ENCODE data around the gene C1orf216. TPM values are rescaled to one million over a fixed set of nuclear protein-coding genes. Genes with fewer than 3 reads are reported as not detected.

C1orf216 gene
- total and polyA plus RNA-seq, 10 of the 15 experiments (the other 5 are each of a cell fraction or from before 2014, with no cell fraction given), result 2.9 to 17.2 (median 11.3) TPM

DNA sequence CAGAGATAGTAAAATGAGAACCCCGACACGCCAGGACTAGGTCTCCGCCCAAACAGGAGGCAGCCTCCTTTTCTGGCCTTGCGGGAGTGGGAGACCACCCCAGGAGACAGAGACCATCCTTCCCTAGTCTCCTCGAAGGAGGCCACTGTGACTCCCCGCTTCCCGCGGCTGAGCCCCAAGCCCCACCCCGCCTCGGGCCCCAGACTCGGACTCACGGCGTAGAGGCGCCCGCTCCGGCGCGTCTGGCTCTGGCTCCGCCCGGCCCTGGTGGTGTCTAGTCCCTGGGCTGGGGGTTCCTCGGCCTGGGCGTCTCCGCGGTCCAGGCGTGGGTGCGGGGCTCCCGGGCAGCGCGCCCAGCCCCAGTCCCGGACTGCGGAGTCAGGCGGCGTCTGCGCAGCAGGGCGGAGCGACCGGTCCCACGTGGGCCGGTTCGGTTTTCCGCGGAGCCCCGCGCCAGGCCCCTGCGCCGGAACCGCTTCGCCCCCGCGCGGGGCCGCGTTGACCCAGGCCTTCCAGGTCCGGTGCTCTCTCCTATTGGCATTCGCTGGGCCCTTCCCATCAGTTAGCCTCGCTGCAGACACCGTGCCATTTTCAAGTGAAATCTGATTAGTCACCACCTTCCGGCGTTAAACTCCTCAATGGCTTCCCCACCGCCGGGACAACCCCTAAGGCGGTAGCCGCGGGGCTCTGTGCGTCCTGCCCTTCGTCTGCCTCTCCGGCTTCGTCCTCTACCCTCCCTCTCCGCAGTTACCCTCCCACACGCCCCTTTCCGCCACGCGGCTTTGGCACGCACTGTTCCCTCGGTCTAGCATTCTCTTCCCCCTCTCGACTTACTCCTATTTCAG lies at the start of gene C1orf216 (continued):
- TF ChIP-seq STAT3 (IDR thresholded peaks at IDR 0.05; ENCODE audit: low read depth, low read length), result no peak
- TF ChIP-seq LARP7 (IDR thresholded peaks at IDR 0.05), result peak; percentile 83; the same call in 1 of the 2 replicates
- TF ChIP-seq KDM1A (IDR thresholded peaks at IDR 0.05; ENCODE audit: borderline replicate concordance), result no peak
- TF ChIP-seq SMAD5 (IDR thresholded peaks at IDR 0.05; ENCODE audit: low read depth), result no peak
- TF ChIP-seq, protein P1, sequence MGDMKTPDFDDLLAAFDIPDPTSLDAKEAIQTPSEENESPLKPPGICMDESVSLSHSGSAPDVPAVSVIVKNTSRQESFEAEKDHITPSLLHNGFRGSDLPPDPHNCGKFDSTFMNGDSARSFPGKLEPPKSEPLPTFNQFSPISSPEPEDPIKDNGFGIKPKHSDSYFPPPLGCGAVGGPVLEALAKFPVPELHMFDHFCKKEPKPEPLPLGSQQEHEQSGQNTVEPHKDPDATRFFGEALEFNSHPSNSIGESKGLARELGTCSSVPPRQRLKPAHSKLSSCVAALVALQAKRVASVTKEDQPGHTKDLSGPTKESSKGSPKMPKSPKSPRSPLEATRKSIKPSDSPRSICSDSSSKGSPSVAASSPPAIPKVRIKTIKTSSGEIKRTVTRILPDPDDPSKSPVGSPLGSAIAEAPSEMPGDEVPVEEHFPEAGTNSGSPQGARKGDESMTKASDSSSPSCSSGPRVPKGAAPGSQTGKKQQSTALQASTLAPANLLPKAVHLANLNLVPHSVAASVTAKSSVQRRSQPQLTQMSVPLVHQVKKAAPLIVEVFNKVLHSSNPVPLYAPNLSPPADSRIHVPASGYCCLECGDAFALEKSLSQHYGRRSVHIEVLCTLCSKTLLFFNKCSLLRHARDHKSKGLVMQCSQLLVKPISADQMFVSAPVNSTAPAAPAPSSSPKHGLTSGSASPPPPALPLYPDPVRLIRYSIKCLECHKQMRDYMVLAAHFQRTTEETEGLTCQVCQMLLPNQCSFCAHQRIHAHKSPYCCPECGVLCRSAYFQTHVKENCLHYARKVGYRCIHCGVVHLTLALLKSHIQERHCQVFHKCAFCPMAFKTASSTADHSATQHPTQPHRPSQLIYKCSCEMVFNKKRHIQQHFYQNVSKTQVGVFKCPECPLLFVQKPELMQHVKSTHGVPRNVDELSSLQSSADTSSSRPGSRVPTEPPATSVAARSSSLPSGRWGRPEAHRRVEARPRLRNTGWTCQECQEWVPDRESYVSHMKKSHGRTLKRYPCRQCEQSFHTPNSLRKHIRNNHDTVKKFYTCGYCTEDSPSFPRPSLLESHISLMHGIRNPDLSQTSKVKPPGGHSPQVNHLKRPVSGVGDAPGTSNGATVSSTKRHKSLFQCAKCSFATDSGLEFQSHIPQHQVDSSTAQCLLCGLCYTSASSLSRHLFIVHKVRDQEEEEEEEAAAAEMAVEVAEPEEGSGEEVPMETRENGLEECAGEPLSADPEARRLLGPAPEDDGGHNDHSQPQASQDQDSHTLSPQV (IDR thresholded peaks at IDR 0.05), result no peak
- TF ChIP-seq EED (IDR thresholded peaks at IDR 0.05; ENCODE audit: low read depth), result no peak
- TF ChIP-seq, protein P2, sequence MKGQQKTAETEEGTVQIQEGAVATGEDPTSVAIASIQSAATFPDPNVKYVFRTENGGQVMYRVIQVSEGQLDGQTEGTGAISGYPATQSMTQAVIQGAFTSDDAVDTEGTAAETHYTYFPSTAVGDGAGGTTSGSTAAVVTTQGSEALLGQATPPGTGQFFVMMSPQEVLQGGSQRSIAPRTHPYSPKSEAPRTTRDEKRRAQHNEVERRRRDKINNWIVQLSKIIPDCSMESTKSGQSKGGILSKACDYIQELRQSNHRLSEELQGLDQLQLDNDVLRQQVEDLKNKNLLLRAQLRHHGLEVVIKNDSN (IDR thresholded peaks at IDR 0.05; ENCODE audit: borderline replicate concordance, extremely low read length, insufficient read depth, low read depth, low read length), result peak; percentile 77
- TF ChIP-seq, protein P3, sequence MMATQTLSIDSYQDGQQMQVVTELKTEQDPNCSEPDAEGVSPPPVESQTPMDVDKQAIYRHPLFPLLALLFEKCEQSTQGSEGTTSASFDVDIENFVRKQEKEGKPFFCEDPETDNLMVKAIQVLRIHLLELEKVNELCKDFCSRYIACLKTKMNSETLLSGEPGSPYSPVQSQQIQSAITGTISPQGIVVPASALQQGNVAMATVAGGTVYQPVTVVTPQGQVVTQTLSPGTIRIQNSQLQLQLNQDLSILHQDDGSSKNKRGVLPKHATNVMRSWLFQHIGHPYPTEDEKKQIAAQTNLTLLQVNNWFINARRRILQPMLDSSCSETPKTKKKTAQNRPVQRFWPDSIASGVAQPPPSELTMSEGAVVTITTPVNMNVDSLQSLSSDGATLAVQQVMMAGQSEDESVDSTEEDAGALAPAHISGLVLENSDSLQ (IDR thresholded peaks at IDR 0.05), result no peak
- no peak for TF ChIP-seq MTA3 (IDR thresholded peaks at IDR 0.05; ENCODE audit: borderline replicate concordance, low read length)
- TF ChIP-seq, protein P4, sequence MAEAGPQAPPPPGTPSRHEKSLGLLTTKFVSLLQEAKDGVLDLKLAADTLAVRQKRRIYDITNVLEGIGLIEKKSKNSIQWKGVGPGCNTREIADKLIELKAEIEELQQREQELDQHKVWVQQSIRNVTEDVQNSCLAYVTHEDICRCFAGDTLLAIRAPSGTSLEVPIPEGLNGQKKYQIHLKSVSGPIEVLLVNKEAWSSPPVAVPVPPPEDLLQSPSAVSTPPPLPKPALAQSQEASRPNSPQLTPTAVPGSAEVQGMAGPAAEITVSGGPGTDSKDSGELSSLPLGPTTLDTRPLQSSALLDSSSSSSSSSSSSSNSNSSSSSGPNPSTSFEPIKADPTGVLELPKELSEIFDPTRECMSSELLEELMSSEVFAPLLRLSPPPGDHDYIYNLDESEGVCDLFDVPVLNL (IDR thresholded peaks at IDR 0.05; ENCODE audit: low read depth, low read length), result no peak
- TF ChIP-seq, protein P5, sequence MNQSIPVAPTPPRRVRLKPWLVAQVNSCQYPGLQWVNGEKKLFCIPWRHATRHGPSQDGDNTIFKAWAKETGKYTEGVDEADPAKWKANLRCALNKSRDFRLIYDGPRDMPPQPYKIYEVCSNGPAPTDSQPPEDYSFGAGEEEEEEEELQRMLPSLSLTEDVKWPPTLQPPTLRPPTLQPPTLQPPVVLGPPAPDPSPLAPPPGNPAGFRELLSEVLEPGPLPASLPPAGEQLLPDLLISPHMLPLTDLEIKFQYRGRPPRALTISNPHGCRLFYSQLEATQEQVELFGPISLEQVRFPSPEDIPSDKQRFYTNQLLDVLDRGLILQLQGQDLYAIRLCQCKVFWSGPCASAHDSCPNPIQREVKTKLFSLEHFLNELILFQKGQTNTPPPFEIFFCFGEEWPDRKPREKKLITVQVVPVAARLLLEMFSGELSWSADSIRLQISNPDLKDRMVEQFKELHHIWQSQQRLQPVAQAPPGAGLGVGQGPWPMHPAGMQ (IDR thresholded peaks at IDR 0.05; ENCODE audit: borderline replicate concordance), result no peak
- TF ChIP-seq ZSCAN29 (IDR thresholded peaks at IDR 0.05), result no peak
- no peak for TF ChIP-seq PAX5 (IDR thresholded peaks at IDR 0.05; ENCODE audit: borderline replicate concordance, low read depth, low read length)
- TF ChIP-seq BACH1 (IDR thresholded peaks at IDR 0.05; ENCODE audit: borderline replicate concordance), result no peak; the same call in none of the 2 replicates
- no peak for TF ChIP-seq MEF2B (IDR thresholded peaks at IDR 0.05; ENCODE audit: partially characterized antibody, poor library complexity, severe bottlenecking)
- peak in 1 of 2 experiments; percentile 59; a peak in 1 of 4 replicates for TF ChIP-seq BHLHE40 (IDR thresholded peaks at IDR 0.05; ENCODE audit: borderline replicate concordance in 1 of 2, low read depth in 2 of 2, low read length in 1 of 2)
- TF ChIP-seq GATAD2B (conservative IDR thresholded peaks at IDR 0.05; ENCODE audit: low read depth), result peak; percentile 88
- TF ChIP-seq HCFC1 (IDR thresholded peaks at IDR 0.05; ENCODE audit: low read length), result no peak
- 0 out of 2 replicates have a peak, but pooled peaks have one; percentile 4 for TF ChIP-seq IRF4 (IDR thresholded peaks at IDR 0.05; ENCODE audit: low read depth, low read length)
- no peak for TF ChIP-seq BRCA1 (IDR thresholded peaks at IDR 0.05; ENCODE audit: low read depth, low read length)
- no peak for TF ChIP-seq SPI1 (IDR thresholded peaks at IDR 0.05; ENCODE audit: borderline replicate concordance, insufficient read depth, low read depth, low read length)
- 0 out of 2 replicates have a peak, but pooled peaks have one; percentile 49 for TF ChIP-seq TBL1XR1 (IDR thresholded peaks at IDR 0.05; ENCODE audit: low read depth, low read length)
